Liver (tissue), 9 donors: ENCODE results near the gene LCN6. TPM values are rescaled to one million over a fixed set of nuclear protein-coding genes. Genes with fewer than 3 reads are reported as not detected.

Experiments used
- DNase-seq: peaks from one replicate; pipeline ENCODE4 v3.0.0-alpha.2; 2017; ENCODE audit warnings: low spot score
- H3K27ac ChIP-seq, 2 donors: one replicate each; pipeline ENCODE4 v1.7.0; 2013; ENCODE audit warnings: inconsistent platforms in 2 of 2, low read length in 2 of 2, control low read depth in 1 of 2, low read depth in 1 of 2, mild to moderate bottlenecking in 1 of 2
- H3K27me3 ChIP-seq, 4 donors: one replicate each; pipeline versions ENCODE4 v1.6.1 to v1.7.0; 2013; ENCODE audit warnings: low read length in 3 of 4, inconsistent platforms in 1 of 4, mild to moderate bottlenecking in 1 of 4, moderate library complexity in 1 of 4; ENCODE audit not compliant: control insufficient read depth in 4 of 4, insufficient read depth in 4 of 4
- H3K36me3 ChIP-seq, 4 donors: one replicate each; pipeline versions ENCODE4 v1.6.1 to v1.7.0; 2013; ENCODE audit warnings: low read length in 3 of 4, mild to moderate bottlenecking in 3 of 4, low read depth in 1 of 4, moderate library complexity in 1 of 4; ENCODE audit not compliant: control insufficient read depth in 4 of 4, insufficient read depth in 3 of 4
- H3K4me1 ChIP-seq, 4 donors: one replicate each; pipeline versions ENCODE4 v1.6.1 to v1.7.0; 2013; ENCODE audit warnings: low read length in 3 of 4, mild to moderate bottlenecking in 3 of 4, moderate library complexity in 1 of 4; ENCODE audit not compliant: control insufficient read depth in 4 of 4, insufficient read depth in 4 of 4
- H3K4me3 ChIP-seq, 3 donors: one replicate each; pipeline versions ENCODE4 v1.6.1 to v1.7.0; 2013; ENCODE audit warnings: low read length in 3 of 3, control low read depth in 1 of 3, low read depth in 1 of 3, mild to moderate bottlenecking in 1 of 3
- H3K9ac ChIP-seq, 2 donors: one replicate each; pipeline ENCODE4 v1.7.0; 2013; ENCODE audit warnings: low read length in 2 of 2, mild to moderate bottlenecking in 2 of 2, moderate library complexity in 2 of 2, control low read depth in 1 of 2, low read depth in 1 of 2
- H3K9me3 ChIP-seq, 4 donors: one replicate each; pipeline versions ENCODE4 v1.6.1 to v1.7.0; 2013; ENCODE audit warnings: low read length in 3 of 4; ENCODE audit not compliant: control insufficient read depth in 4 of 4
- ATF3 ChIP-seq: IDR thresholded peaks from 2 replicates; pipeline ENCODE4 v1.6.1; 2016; ENCODE audit warnings: antibody characterized with exemption
- CTCF ChIP-seq: fragments of 150-350 bp; IDR thresholded peaks from 2 replicates; pipeline ENCODE4 v1.5.1; 2017; ENCODE audit warnings: improper control_type of control experiment, low read depth, low read length; ENCODE audit not compliant: missing input control
- EGR1 ChIP-seq, 2 donors: IDR thresholded peaks; 2 replicates each; pipeline ENCODE4 v1.6.1; 2016 to 2018; ENCODE audit warnings: antibody characterized with exemption in 2 of 2, low read depth in 2 of 2
- FOXA1 ChIP-seq: IDR thresholded peaks from 2 replicates; pipeline ENCODE4 v1.6.1; 2016; ENCODE audit warnings: antibody characterized with exemption
- FOXA2 ChIP-seq: IDR thresholded peaks from 2 replicates; pipeline ENCODE4 v1.6.1; 2016; ENCODE audit warnings: antibody characterized with exemption
- GABPA ChIP-seq, 2 donors: IDR thresholded peaks in 1 of 2; conservative IDR thresholded peaks in 1 of 2; 2 replicates each; pipeline ENCODE4 v1.6.1; 2016; ENCODE audit warnings: antibody characterized with exemption in 2 of 2, mild to moderate bottlenecking in 1 of 2, moderate library complexity in 1 of 2
- HNF4A ChIP-seq, 2 donors: conservative IDR thresholded peaks; 2 replicates each; pipeline ENCODE4 v1.6.1; 2016; ENCODE audit warnings: antibody characterized with exemption in 2 of 2, mild to moderate bottlenecking in 2 of 2
- HNF4G ChIP-seq: IDR thresholded peaks from 2 replicates; pipeline ENCODE4 v1.6.1; 2016; ENCODE audit warnings: antibody characterized with exemption
- JUND ChIP-seq, 2 donors: IDR thresholded peaks; 2 replicates each; pipeline ENCODE4 v1.6.1; 2016; ENCODE audit warnings: antibody characterized with exemption in 2 of 2
- MAX ChIP-seq: IDR thresholded peaks from 2 replicates; pipeline ENCODE4 v1.6.1; 2016; ENCODE audit warnings: antibody characterized with exemption
- NR2F2 ChIP-seq: IDR thresholded peaks from 2 replicates; pipeline ENCODE4 v1.6.1; 2016; ENCODE audit warnings: antibody characterized with exemption
- RAD21 ChIP-seq, 2 donors: IDR thresholded peaks; 2 replicates each; pipeline ENCODE4 v1.6.1; 2016; ENCODE audit warnings: antibody characterized with exemption in 2 of 2, mild to moderate bottlenecking in 2 of 2
- REST ChIP-seq: IDR thresholded peaks from 2 replicates; pipeline ENCODE4 v1.6.1; 2016; ENCODE audit warnings: antibody characterized with exemption, mild to moderate bottlenecking
- RXRA ChIP-seq, 2 donors: IDR thresholded peaks; 2 replicates each; pipeline ENCODE4 v1.6.1; 2017 to 2018; ENCODE audit warnings: antibody characterized with exemption in 2 of 2, mild to moderate bottlenecking in 1 of 2
- SP1 ChIP-seq: IDR thresholded peaks from 2 replicates; pipeline ENCODE4 v1.6.1; 2018; ENCODE audit warnings: antibody characterized with exemption, mild to moderate bottlenecking
- TAF1 ChIP-seq: conservative IDR thresholded peaks from 2 replicates; pipeline ENCODE4 v1.6.1; 2016; ENCODE audit warnings: antibody characterized with exemption, mild to moderate bottlenecking
- YY1 ChIP-seq: IDR thresholded peaks from 2 replicates; pipeline ENCODE4 v1.6.1; 2016; ENCODE audit warnings: antibody characterized with exemption, mild to moderate bottlenecking
- ZBTB33 ChIP-seq: IDR thresholded peaks from 2 replicates; pipeline ENCODE4 v1.6.1; 2016; ENCODE audit warnings: antibody characterized with exemption
- WGBS: extraction: QIAGEN DNeasy Blood & Tissue Kit; methylation state at CpG from one replicate; pipeline ENCODE4 v1.1.7; 2013; 5-methylcytosine and 5-hydroxymethylcytosine counted together
- polyA plus RNA-seq, 2 donors: library from polyadenylated mRNA; stranded (reverse) in 1 of 2; unstranded in 1 of 2; fragments of 200-250 nt in 1 of 2; fragments of >200 nt in 1 of 2; fragmentation: Nextera tagmentation in 1 of 2; extraction: Ambion mirVana in 1 of 2; gene quantifications; one replicate each; pipeline versions ENCODE4 v1.2.1 to v1.2.3, GENCODE V29; 2013 to 2015
- total RNA-seq, 2 donors: library from RNA; depleted of rRNA; stranded (reverse); fragments of >200 nt; gene quantifications; one replicate each; pipeline ENCODE4 v1.2.3, GENCODE V29; 2014
- donor health status: healthy.
- donor health status: healthy.
- donor health status: healthy.
- donor health status: healthy.
- donor health status: healthy.

LCN6 gene
- total and polyA plus RNA-seq, 4 donors = 0.14 to 0.32 TPM; not detected in 2

GRCh38 chr9:136740491-136740890, 7.8 kb downstream of the LCN6 start:
- WGBS = 84% methylated on average over 16 of the region's 16 CpGs
- Histone ChIP-seq H3K27me3 (no peaks in the 10 kb centered on the region), H3K36me3 (no peaks in the 10 kb centered on the region), H3K27ac (no peak overlapping the region), H3K4me1 (peaks cover 0 to 12% (median 4%) of the 10 kb centered on the region in 4 donors), H3K4me3 (no peak overlapping the region), H3K9me3 (no peaks in the 10 kb centered on the region), H3K9ac (no peak overlapping the region)
- no peak for TF ChIP-seq FOXA2
- TF ChIP-seq GABPA (IDR thresholded peaks at IDR 0.05 in 1 of 2, conservative IDR thresholded peaks at IDR 0.05 in 1 of 2) = no peak
- TF ChIP-seq JUND (IDR thresholded peaks at IDR 0.05) = no peak
- no peak for TF ChIP-seq CTCF
- no peak for TF ChIP-seq HNF4G
- no peak for TF ChIP-seq RXRA (IDR thresholded peaks at IDR 0.05)
- TF ChIP-seq SP1 = no peak
- TF ChIP-seq TAF1 = no peak
- no peak for DNase-seq

- no peaks in the 10 kb centered on the region for H3K27me3 ChIP-seq
- H3K4me1 ChIP-seq = peaks cover 0 to 12% (median 4%) of the 10 kb centered on the region in 4 donors
- no peak overlapping the region for H3K27ac ChIP-seq
- no peaks in the 10 kb centered on the region for H3K36me3 ChIP-seq
- WGBS = 88% methylated on average over 11 of the region's 11 CpGs
- no peak overlapping the region for H3K4me3 ChIP-seq
- TF ChIP-seq FOXA1 = no peak
- no peak for TF ChIP-seq EGR1 (IDR thresholded peaks at IDR 0.05; ENCODE audit: low read depth in 2 of 2)
- TF ChIP-seq ZBTB33 = no peak
- no peak for TF ChIP-seq JUND (IDR thresholded peaks at IDR 0.05)
- TF ChIP-seq MAX = no peak
- TF ChIP-seq NR2F2 = no peak
- TF ChIP-seq RXRA (IDR thresholded peaks at IDR 0.05) = no peak
- TF ChIP-seq ATF3 = no peak
- no peak for TF ChIP-seq HNF4G
- TF ChIP-seq YY1 = no peak
- no peak for TF ChIP-seq RAD21 (IDR thresholded peaks at IDR 0.05)
- no peak for TF ChIP-seq CTCF
- no peak for TF ChIP-seq FOXA2
- TF ChIP-seq HNF4A (conservative IDR thresholded peaks at IDR 0.05) = no peak
- no peak for TF ChIP-seq SP1
- no peak for TF ChIP-seq REST
- DNase-seq = no peak
- H3K9me3 ChIP-seq = no peaks in the 10 kb centered on the region
- H3K9ac ChIP-seq = no peak overlapping the region
These were observed 8.3 kb downstream of the LCN6 start for GRCh38 chr9:136740069-136740468.
